ENCODE measurements around the gene CA11.
"Not testable (repeated sequence)": the region's sequence is repeated elsewhere in the genome, so short reads cannot be mapped to it uniquely, and the experiment has no call there.

CA11 gene

DNA sequence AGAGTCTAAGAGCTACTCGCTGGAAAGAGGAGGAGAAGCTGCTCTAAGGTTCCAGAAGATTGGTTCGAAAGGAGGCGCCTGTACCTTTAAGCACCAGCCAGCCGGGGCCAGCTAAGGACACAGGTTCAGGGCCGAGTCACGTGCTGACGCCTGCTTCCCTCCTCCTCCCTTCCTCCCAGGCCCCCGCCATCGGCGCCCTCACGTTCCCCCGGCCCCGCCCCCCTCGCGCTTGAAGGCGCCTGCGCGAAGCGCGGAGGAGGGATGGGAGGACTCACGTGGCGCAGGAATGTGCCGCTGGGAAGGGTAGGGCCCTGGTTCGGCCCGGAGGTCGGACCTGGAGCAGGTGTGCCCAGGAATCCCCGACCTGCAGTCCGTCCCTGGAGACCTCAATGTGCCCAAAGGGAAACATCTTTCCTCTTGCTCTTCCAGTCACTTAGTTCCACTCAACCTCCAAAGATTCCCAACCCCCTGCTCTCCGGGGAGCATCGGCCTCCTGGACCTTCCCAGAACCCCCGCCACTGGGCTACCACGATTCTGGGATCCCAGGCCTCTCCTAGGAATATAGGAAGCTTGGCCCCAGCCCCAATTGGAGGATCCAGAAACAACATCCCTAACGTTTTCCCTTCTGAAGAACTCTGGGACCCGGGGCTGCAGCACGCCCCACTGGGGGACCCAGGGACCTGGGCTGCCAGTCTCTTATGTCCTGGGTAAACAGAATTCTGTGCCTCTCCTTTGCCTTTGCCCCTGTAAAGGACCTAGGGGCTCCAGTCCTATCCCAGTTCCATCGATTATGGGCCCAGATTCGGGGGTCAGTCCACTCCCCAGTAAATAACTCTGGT lies 11.3 kb downstream of the CA11 start:
- TF ChIP-seq, protein P1, sequence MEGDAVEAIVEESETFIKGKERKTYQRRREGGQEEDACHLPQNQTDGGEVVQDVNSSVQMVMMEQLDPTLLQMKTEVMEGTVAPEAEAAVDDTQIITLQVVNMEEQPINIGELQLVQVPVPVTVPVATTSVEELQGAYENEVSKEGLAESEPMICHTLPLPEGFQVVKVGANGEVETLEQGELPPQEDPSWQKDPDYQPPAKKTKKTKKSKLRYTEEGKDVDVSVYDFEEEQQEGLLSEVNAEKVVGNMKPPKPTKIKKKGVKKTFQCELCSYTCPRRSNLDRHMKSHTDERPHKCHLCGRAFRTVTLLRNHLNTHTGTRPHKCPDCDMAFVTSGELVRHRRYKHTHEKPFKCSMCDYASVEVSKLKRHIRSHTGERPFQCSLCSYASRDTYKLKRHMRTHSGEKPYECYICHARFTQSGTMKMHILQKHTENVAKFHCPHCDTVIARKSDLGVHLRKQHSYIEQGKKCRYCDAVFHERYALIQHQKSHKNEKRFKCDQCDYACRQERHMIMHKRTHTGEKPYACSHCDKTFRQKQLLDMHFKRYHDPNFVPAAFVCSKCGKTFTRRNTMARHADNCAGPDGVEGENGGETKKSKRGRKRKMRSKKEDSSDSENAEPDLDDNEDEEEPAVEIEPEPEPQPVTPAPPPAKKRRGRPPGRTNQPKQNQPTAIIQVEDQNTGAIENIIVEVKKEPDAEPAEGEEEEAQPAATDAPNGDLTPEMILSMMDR (IDR thresholded peaks at IDR 0.05; ENCODE audit: extremely low read depth, insufficient read depth, missing control alignments): no peak
- in situ Hi-C loops (cut with MboI; ENCODE audit: low pct_unique_long_range_greater_than_20kb, low sequenced_read_pairs, unreplicated experiment): loop anchor here (25.0 kb wide), 1 partner anchor 328 kb away; the partner anchor contains the start of genes BAX and FTL
- DNase-seq (ENCODE audit: low spot score): peak; percentile 89

DNA sequence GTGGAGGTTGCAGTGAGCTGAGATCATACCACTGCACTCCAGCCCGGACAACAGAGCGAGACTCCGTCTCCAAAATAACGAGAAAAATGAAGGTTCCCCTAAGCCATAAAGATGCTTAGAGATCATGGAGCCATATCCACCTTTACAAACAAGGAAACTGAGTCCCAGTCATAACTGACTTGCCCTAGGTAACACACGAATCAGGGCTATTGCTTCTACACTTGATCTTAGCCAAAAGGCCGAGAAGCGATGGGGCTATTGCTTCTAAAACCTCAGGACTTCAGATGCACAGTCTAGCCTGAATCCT lies 12.0 kb downstream of the CA11 start:
- DNase-seq (ENCODE audit: low spot score): no peak
- TF ChIP-seq, protein P1 (IDR thresholded peaks at IDR 0.05; ENCODE audit: extremely low read depth, insufficient read depth, missing control alignments): no peak
- in situ Hi-C loops (cut with MboI; ENCODE audit: low pct_unique_long_range_greater_than_20kb, low sequenced_read_pairs, unreplicated experiment): loop anchor here (25.0 kb wide), 1 partner anchor 328 kb away; the partner anchor contains the start of genes BAX and FTL

DNA sequence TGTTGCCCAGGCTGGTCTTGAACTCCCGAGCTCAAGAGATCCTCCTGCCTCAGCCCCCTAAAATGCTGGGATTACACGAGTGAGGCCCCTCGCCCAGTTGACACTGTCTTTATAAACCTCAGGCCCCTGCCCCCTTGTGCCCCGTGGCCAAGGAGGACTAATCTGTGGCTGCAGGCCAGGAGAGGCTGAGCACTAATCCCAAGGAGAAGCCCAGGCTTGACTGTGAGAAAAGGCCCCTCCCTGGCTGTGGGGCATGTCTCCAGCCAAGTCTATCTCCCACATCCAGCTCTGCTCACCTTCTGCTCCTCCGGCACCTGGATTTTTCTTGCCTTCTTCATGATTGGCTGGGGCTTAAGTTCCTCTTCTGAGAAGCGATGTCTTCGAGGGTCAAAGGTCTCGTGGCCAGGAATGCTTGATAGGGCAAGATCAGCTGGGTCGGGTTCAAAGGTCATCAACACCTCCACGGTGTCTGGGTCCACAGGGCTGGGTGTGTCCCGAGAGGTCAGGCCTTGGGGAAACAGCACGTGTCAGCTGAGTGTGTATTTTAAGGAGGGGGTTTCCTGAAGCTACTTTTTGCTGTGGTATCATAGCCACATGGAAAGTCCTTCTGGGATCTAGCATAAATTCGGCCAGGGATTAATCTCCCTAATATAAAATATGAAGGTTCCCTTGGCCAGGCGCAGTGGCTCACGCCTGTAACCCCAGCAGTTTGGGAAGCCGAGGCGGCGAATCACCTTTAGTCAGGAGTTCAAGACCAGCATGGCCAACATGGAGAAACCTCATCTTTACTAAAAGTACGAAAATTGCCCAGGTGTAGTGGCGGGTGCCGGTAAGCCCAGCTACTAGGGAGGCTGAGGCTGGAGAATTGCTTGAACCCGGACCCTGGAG lies 12.6 kb downstream of the CA11 start:
- in situ Hi-C loops (cut with MboI; ENCODE audit: low pct_unique_long_range_greater_than_20kb, low sequenced_read_pairs, unreplicated experiment): loop anchor here (25.0 kb wide), 1 partner anchor 329 kb away; the partner anchor contains the start of genes BAX and FTL
- no peak for DNase-seq (ENCODE audit: low spot score)
- TF ChIP-seq, protein P1 (IDR thresholded peaks at IDR 0.05; ENCODE audit: extremely low read depth, insufficient read depth, missing control alignments): no peak

DNA sequence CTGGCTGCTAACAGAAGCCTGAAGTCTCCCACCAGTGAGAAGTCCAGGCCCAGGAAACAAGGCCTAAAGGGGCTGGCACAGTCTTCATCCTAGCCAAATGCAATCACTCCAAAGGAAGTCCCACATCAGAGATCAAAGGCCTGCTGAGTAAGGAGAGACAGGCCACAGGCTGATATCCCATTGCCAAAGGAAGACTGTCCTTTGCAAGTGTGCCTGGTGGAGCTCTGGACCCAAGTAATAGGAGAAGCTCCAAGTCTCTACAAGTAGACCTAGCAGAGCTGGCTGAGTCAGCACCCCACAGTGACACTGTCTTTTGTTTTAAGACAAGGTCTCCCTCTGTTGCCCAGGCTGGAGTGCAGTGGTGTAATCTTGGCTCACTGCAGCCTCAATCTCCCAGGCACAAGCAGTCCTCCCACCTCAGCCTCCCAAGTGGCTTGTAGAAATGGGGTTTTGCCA lies 13.3 kb downstream of the CA11 start:
- in situ Hi-C loops (cut with MboI; ENCODE audit: low pct_unique_long_range_greater_than_20kb, low sequenced_read_pairs, unreplicated experiment): loop anchor here (25.0 kb wide), 1 partner anchor 330 kb away; the partner anchor contains the start of genes BAX and FTL

DNA sequence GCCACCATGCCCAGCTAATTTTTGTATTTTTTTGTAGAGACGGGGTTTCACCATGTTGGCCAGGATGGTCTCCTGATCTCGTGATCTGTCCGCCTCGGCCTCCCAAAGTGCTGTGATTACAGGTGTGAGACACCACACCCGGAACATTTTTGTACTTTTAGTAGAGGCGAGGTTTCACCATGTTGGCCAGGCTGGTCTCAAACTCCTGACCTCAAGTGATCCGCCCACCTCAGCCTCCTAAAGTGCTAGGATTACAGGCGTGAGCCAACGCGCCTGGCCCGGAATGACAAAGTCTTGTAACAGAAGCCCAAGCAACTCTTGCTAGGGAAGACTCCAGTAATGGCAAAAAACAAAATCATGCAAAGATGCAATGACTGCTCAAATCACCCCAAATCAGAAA lies 13.7 kb downstream of the CA11 start:
- in situ Hi-C loops (cut with MboI; ENCODE audit: low pct_unique_long_range_greater_than_20kb, low sequenced_read_pairs, unreplicated experiment): loop anchor here (25.0 kb wide), 1 partner anchor 330 kb away; the partner anchor contains the start of genes BAX and FTL
- DNase-seq (ENCODE audit: low spot score): not testable (repeated sequence)

More for the DNA sequence above, 13.3 kb downstream of the CA11 start:
- TF ChIP-seq, protein P1 (IDR thresholded peaks at IDR 0.05; ENCODE audit: extremely low read depth, insufficient read depth, missing control alignments): no peak
- no peak for DNase-seq (ENCODE audit: low spot score)

DNA sequence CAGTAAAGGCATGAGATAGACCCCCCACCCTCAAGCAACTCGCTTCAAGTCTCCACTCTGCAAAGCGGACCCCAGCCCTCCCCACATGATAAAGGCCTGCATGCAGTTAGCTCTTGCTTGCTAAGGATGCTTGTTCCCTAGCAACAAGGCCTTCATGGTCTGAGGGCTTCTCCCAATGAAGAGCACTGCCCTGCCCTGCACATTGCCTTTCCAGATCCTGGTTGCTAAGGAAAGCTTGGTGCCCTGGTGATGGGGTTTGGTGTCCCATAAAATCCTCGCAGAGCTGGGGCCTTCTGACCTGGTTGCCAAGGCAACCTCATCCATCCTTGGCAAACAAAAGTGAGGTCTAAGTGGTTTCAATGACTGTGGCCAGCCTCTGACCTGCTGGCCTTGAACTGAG lies 14.8 kb downstream of the CA11 start:
- no peak for DNase-seq (ENCODE audit: low spot score)
- in situ Hi-C loops (cut with MboI; ENCODE audit: low pct_unique_long_range_greater_than_20kb, low sequenced_read_pairs, unreplicated experiment): loop anchor here (25.0 kb wide), 1 partner anchor 331 kb away; the partner anchor contains the start of genes BAX and FTL
- TF ChIP-seq, protein P1 (IDR thresholded peaks at IDR 0.05; ENCODE audit: extremely low read depth, insufficient read depth, missing control alignments): no peak
